HG02943 (cell line): ENCODE data around the gene C16orf96.

Source experiments
- ATAC-seq: cut with Tn5 transposase; IDR thresholded peaks from one replicate; pipeline ENCODE4 v1.9.1; 2021; ENCODE audit warnings: mild to moderate bottlenecking, low read depth, moderate library complexity; ENCODE audit not compliant: unreplicated experiment

C16orf96 gene

GRCh38 chr16:4556112-4556511 is at the start of gene C16orf96:
C16orf96 (plus strand) TSS chr16:4556340; CDS start chr16:4556490, 150 bp downstream.
- ATAC-seq: no peak

GRCh38 chr16:4506450-4506849 is 49.7 kb upstream of the C16orf96 start:
- no peak for ATAC-seq

- no peak for ATAC-seq
These were observed 48.4 kb upstream of the C16orf96 start for GRCh38 chr16:4507588-4508345.

GRCh38 chr16:4508806-4509205 is 47.3 kb upstream of the C16orf96 start:
- no peak for ATAC-seq

- ATAC-seq: no peak
These were observed 46.7 kb upstream of the C16orf96 start for GRCh38 chr16:4509420-4509819.

GRCh38 chr16:4510131-4510530 is 46.0 kb upstream of the C16orf96 start:
- no peak for ATAC-seq

GRCh38 chr16:4510747-4511426 is 45.3 kb upstream of the C16orf96 start:
- no peak for ATAC-seq

- no peak for ATAC-seq
These were observed 44.6 kb upstream of the C16orf96 start for GRCh38 chr16:4511441-4512082.

GRCh38 chr16:4512473-4512872 is 43.7 kb upstream of the C16orf96 start:
- ATAC-seq: no peak

- no peak for ATAC-seq
These were observed 42.9 kb upstream of the C16orf96 start for GRCh38 chr16:4513086-4513860.

GRCh38 chr16:4513881-4514280 is 42.3 kb upstream of the C16orf96 start:
- no peak for ATAC-seq

GRCh38 chr16:4514606-4515005 is 41.5 kb upstream of the C16orf96 start:
- ATAC-seq: no peak

- no peak for ATAC-seq
These were observed 40.4 kb upstream of the C16orf96 start for GRCh38 chr16:4515611-4516233.

GRCh38 chr16:4517812-4518680 is 38.1 kb upstream of the C16orf96 start:
- ATAC-seq: no peak

- no peak for ATAC-seq
These were observed 36.7 kb upstream of the C16orf96 start for GRCh38 chr16:4519274-4520058.

- no peak for ATAC-seq
These were observed 35.2 kb upstream of the C16orf96 start for GRCh38 chr16:4520913-4521312.

- ATAC-seq: no peak
These were observed 34.0 kb upstream of the C16orf96 start for GRCh38 chr16:4522051-4522581.

GRCh38 chr16:4523686-4524085 is 32.5 kb upstream of the C16orf96 start:
- no peak for ATAC-seq
